A549 (cell line): Measurements from ENCODE around the gene FRZB. TPM values are rescaled to one million over a fixed set of nuclear protein-coding genes. Genes with fewer than 3 reads are reported as not detected.

Experiments used
- ATAC-seq, 2 experiments: fragments of 200-7000 bp in 1 of 2; fragments of >200 bp in 1 of 2; cut with Nextera tagmentation in 1 of 2; cut with Tn5 transposase in 1 of 2; 3 replicates each; pipeline versions ENCODE4 v1.8.0 to v1.9.1; 2018 to 2020; ENCODE audit warnings: mild to moderate bottlenecking in 1 of 2, moderate library complexity in 1 of 2
- CTCF ChIA-PET: fragments of 300-600 bp; sonication (Branson Sonifier 250); formaldehyde crosslinking; extraction: SDS; loops from one replicate; lab custom pipeline; 2021; ENCODE audit warnings: antibody characterized with exemption, inconsistent platforms; lab: Yijun Ruan, JAX
- POLR2A ChIA-PET: fragments of 350-600 bp; formaldehyde crosslinking; extraction: SDS; loops from one replicate; lab custom pipeline; 2021; ENCODE audit warnings: antibody characterized with exemption, inconsistent platforms; lab: Yijun Ruan, JAX
- DNase-seq, 2 experiments: peaks; one replicate each; pipeline versions ENCODE4 v3.0.0 to v3.0.0-alpha.2; 2011 to 2016; ENCODE audit warnings: low read depth in 1 of 2, low spot score in 1 of 2
- FAIRE-seq: peaks from 2 replicates; lab custom pipeline; 2011; peaks lifted over from hg19 to GRCh38; lab: Jason Lieb, UNC
- H3K27ac ChIP-seq, 2 experiments: fragments of >200 bp; sonication (Bioruptor Twin); formaldehyde crosslinking; 3 replicates each; pipeline ENCODE4 v1.5.1; 2016 to 2017
- H3K4me1 ChIP-seq: fragments of >200 bp; sonication (Bioruptor Twin); formaldehyde crosslinking; 3 replicates; pipeline ENCODE4 v1.6.1; 2016
- H3K4me2 ChIP-seq: fragments of >200 bp; sonication (Bioruptor Twin); formaldehyde crosslinking; 3 replicates; pipeline ENCODE4 v1.6.1; 2016
- H3K4me3 ChIP-seq: fragments of >200 bp; sonication (Bioruptor Twin); formaldehyde crosslinking; 3 replicates; pipeline ENCODE4 v1.5.1; 2016
- H3K9me3 ChIP-seq: fragments of >200 bp; sonication (Bioruptor Twin); formaldehyde crosslinking; 3 replicates; pipeline ENCODE4 v1.6.1; 2016
- ATOH8 ChIP-seq: fragments of 250-450 bp; sonication (Bioruptor Pico); IDR thresholded peaks from 2 replicates; pipeline ENCODE4 v1.5.0; 2020; ENCODE audit warnings: low read depth, mild to moderate bottlenecking, moderate library complexity
- BCL3 ChIP-seq: fragments of >200 bp; sonication (Bioruptor Twin); formaldehyde crosslinking; IDR thresholded peaks from 3 replicates; pipeline ENCODE4 v1.6.1; 2016
- CBX8 ChIP-seq: fragments of 200-600 bp; sonication (generic); IDR thresholded peaks from 2 replicates; pipeline ENCODE4 v1.6.1; 2016
- CHD4 ChIP-seq: fragments of 200-600 bp; sonication (generic); IDR thresholded peaks from 2 replicates; pipeline ENCODE4 v1.6.1; 2016; ENCODE audit warnings: antibody characterized with exemption, mild to moderate bottlenecking, borderline replicate concordance
- E2F6 ChIP-seq: IDR thresholded peaks from 2 replicates; pipeline ENCODE4 v1.6.1; 2012; ENCODE audit warnings: low read depth, borderline replicate concordance
- ESRRA ChIP-seq: fragments of 150-350 bp; IDR thresholded peaks from 2 replicates; pipeline ENCODE4 v1.6.1; 2014; ENCODE audit warnings: mild to moderate bottlenecking, low read length, borderline replicate concordance
- FOSB ChIP-seq: fragments of 250-450 bp; sonication (Bioruptor Pico); IDR thresholded peaks from 2 replicates; pipeline ENCODE4 v1.5.0; 2020; ENCODE audit warnings: mild to moderate bottlenecking, moderate library complexity
- FOSL2 ChIP-seq, 2 experiments: fragments of 450-650 bp in 1 of 2; fragments of >200 bp in 1 of 2; sonication (Bioruptor Twin) in 1 of 2; formaldehyde crosslinking; IDR thresholded peaks; 2 replicates each; pipeline versions ENCODE4 v1.5.0 to v1.6.1; 2016 to 2020; ENCODE audit warnings: mild to moderate bottlenecking in 1 of 2, moderate library complexity in 1 of 2
- FOXS1 ChIP-seq: fragments of 250-450 bp; sonication (Bioruptor Pico); IDR thresholded peaks from 2 replicates; pipeline ENCODE4 v1.5.0; 2020; ENCODE audit warnings: mild to moderate bottlenecking, moderate library complexity
- HDAC2 ChIP-seq: fragments of 200-600 bp; sonication (generic); IDR thresholded peaks from 2 replicates; pipeline ENCODE4 v1.6.1; 2016
- HES2 ChIP-seq: fragments of >200 bp; sonication (Bioruptor Twin); formaldehyde crosslinking; IDR thresholded peaks from 2 replicates; pipeline ENCODE4 v1.6.1; 2016
- HEYL ChIP-seq: fragments of 250-450 bp; sonication (Bioruptor Pico); IDR thresholded peaks from 2 replicates; pipeline ENCODE4 v1.8.0; 2021; ENCODE audit warnings: mild to moderate bottlenecking, moderate library complexity
- HOXA7 ChIP-seq: fragments of 250-450 bp; sonication (Bioruptor Pico); IDR thresholded peaks from 2 replicates; pipeline ENCODE4 v1.5.0; 2020; ENCODE audit warnings: mild to moderate bottlenecking, moderate library complexity
- HOXB5 ChIP-seq: fragments of 250-450 bp; sonication (Bioruptor Pico); IDR thresholded peaks from 2 replicates; pipeline ENCODE4 v1.5.0; 2020; ENCODE audit warnings: mild to moderate bottlenecking, moderate library complexity
- JUNB ChIP-seq: fragments of >200 bp; sonication (Bioruptor Twin); formaldehyde crosslinking; IDR thresholded peaks from 2 replicates; pipeline ENCODE4 v1.6.1; 2016
- KDM5A ChIP-seq: fragments of 200-600 bp; sonication (generic); IDR thresholded peaks from 2 replicates; pipeline ENCODE4 v1.6.1; 2016; ENCODE audit warnings: antibody characterized with exemption, mild to moderate bottlenecking
- MAX ChIP-seq: IDR thresholded peaks from 2 replicates; pipeline ENCODE4 v1.6.1; 2012
- MAZ ChIP-seq: fragments of 150-350 bp; IDR thresholded peaks from 2 replicates; pipeline ENCODE4 v1.6.1; 2014; ENCODE audit warnings: antibody characterized with exemption, low read depth, low read length, borderline replicate concordance
- MYC ChIP-seq: IDR thresholded peaks from 2 replicates; pipeline ENCODE4 v1.6.1; 2012; ENCODE audit warnings: mild to moderate bottlenecking, inconsistent platforms, low read length, improper control_type of control experiment, borderline replicate concordance
- POLR2A ChIP-seq: IDR thresholded peaks from 2 replicates; pipeline ENCODE4 v1.6.1; 2012; ENCODE audit warnings: mild to moderate bottlenecking, low read length
- RCOR1 ChIP-seq: fragments of 150-350 bp; IDR thresholded peaks from 2 replicates; pipeline ENCODE4 v1.6.1; 2014; ENCODE audit warnings: antibody characterized with exemption, low read length, low read depth
- RNF2 ChIP-seq: fragments of 200-600 bp; sonication (generic); IDR thresholded peaks from 2 replicates; pipeline ENCODE4 v1.6.1; 2016; ENCODE audit warnings: low read depth, mild to moderate bottlenecking, antibody characterized with exemption, moderate library complexity, borderline replicate concordance
- SREBF2 ChIP-seq: fragments of 450-650 bp; IDR thresholded peaks from 2 replicates; pipeline ENCODE4 v1.6.1; 2014; ENCODE audit warnings: mild to moderate bottlenecking, moderate library complexity
- USF2 ChIP-seq: fragments of 450-650 bp; IDR thresholded peaks from 2 replicates; pipeline ENCODE4 v1.6.1; 2014; ENCODE audit warnings: antibody characterized with exemption
- ZSCAN20 ChIP-seq: fragments of 250-450 bp; sonication (Bioruptor Pico); IDR thresholded peaks from 2 replicates; pipeline ENCODE4 v1.8.0; 2022; ENCODE audit warnings: mild to moderate bottlenecking, moderate library complexity
- WGBS: methylation state at CpG from one replicate; pipeline ENCODE4 v1.1.6; 2017; ENCODE audit errors: missing lambda C conversion rate; 5-methylcytosine and 5-hydroxymethylcytosine counted together
- polyA plus RNA-seq, 4 experiments: library from polyadenylated mRNA; depleted of rRNA in 3 of 4; stranded (reverse); fragments of >200 nt; fragmentation: RNase III in 1 of 4; extraction: RNeasy Plus Mini Kit Qiagen cat#74134 plus additional on column Dnase treatment in 1 of 4; gene quantifications; 2 replicates in 3 of 4; 3 replicates in 1 of 4; pipeline ENCODE4 v1.2.3, GENCODE V29; 2011 to 2017

The FRZB gene
- polyA plus RNA-seq, 2 of the 4 experiments (the other 2 are of a cell fraction), result 0.03 to 0.06 TPM

GRCh38 chr2:182818925-182819324 lies 47.5 kb downstream of the FRZB start:
- no peak overlapping the region for H3K4me2 ChIP-seq
- ATAC-seq (no peak), DNase-seq (no peak), FAIRE-seq (no peak)
- POLR2A ChIA-PET, result no interaction called here
- CTCF ChIA-PET, result interaction anchor here (0.8 to 1.0 kb wide), 3 partner anchors 23 to 56 kb away, joined by 3 to 5 read pairs (median 3); no protein-coding TSS in a partner anchor
- no peak for TF ChIP-seq HEYL (CRISPR knock-in tag)
- no peak for TF ChIP-seq FOXS1
- TF ChIP-seq RCOR1, result no peak
- no peak for TF ChIP-seq FOSL2 (IDR thresholded peaks at IDR 0.05)
- TF ChIP-seq FOSL2 (CRISPR knock-in tag; IDR thresholded peaks at IDR 0.05), result no peak
- no peak overlapping the region for H3K4me3 ChIP-seq
- H3K4me1 ChIP-seq, result no peaks in the 10 kb centered on the region
- no peak overlapping the region for H3K27ac ChIP-seq
- H3K9me3 ChIP-seq, result no peaks in the 10 kb centered on the region
- 60% methylated on average over 4 of the region's 4 CpGs for WGBS

- CTCF ChIA-PET, result interaction anchor here (0.8 kb wide), 1 partner anchor 56 kb away, joined by 5 read pairs; no protein-coding TSS in a partner anchor
- WGBS, result 56% methylated on average over 3 of the region's 3 CpGs
- Histone ChIP-seq H3K4me3 (no peak overlapping the region), H3K9me3 (no peaks in the 10 kb centered on the region), H3K27ac (no peak overlapping the region), H3K4me1 (no peaks in the 10 kb centered on the region)
- ATAC-seq, result no peak
- DNase-seq, result no peak
- TF ChIP-seq SREBF2 (no peak), ZSCAN20 (CRISPR knock-in tag) (no peak), FOSB (no peak), MAZ (no peak), ESRRA (no peak), BCL3 (no peak), HOXA7 (CRISPR knock-in tag) (no peak)
- TF ChIP-seq, all 56 proteins: peak for 0
- no peak overlapping the region for H3K4me2 ChIP-seq
- POLR2A ChIA-PET, result no interaction called here
- FAIRE-seq, result no peak
Observed at GRCh38 chr2:182818501-182818900, 47.9 kb downstream of the FRZB start.

GRCh38 chr2:182817558-182817957 lies 48.9 kb downstream of the FRZB start:
- no peak overlapping the region for H3K4me3 ChIP-seq
- 51% methylated on average over 2 of the region's 2 CpGs for WGBS
- no peak overlapping the region for H3K4me2 ChIP-seq
- no peaks in the 10 kb centered on the region for H3K9me3 ChIP-seq
- TF ChIP-seq JUNB (no peak), KDM5A (no peak), ZSCAN20 (CRISPR knock-in tag) (no peak), USF2 (no peak), E2F6 (no peak)
- POLR2A ChIA-PET, result no interaction called here
- ATAC-seq (no peak), DNase-seq (no peak), FAIRE-seq (no peak)
- H3K4me1 ChIP-seq, result no peaks in the 10 kb centered on the region
- no peak overlapping the region for H3K27ac ChIP-seq
- CTCF ChIA-PET, result no interaction called here

- DNase-seq (no peak), ATAC-seq (no peak), FAIRE-seq (no peak)
- Histone ChIP-seq H3K4me2 (no peak overlapping the region), H3K4me3 (no peak overlapping the region), H3K9me3 (no peaks in the 10 kb centered on the region), H3K4me1 (no peaks in the 10 kb centered on the region), H3K27ac (no peak overlapping the region)
- TF ChIP-seq MYC (no peak), POLR2A (no peak), CBX8 (no peak), CHD4 (no peak), RNF2 (no peak), HES2 (no peak), E2F6 (no peak), HDAC2 (no peak), ATOH8 (CRISPR knock-in tag) (no peak), HOXB5 (no peak), ZSCAN20 (CRISPR knock-in tag) (no peak), MAX (no peak)
- ChIA-PET POLR2A (no interaction called here), CTCF (no interaction called here)
Observed at GRCh38 chr2:182816866-182817265, 49.6 kb downstream of the FRZB start.
